Stomach (tissue), 4 donors: Measurements from ENCODE around the gene KLHL22.

Source experiments
- EP300 ChIP-seq: sonication (generic); formaldehyde crosslinking; IDR thresholded peaks from one replicate; pipeline ENCODE4 v1.6.1; 2017; ENCODE audit warnings: antibody characterized with exemption
- TF ChIP-seq, protein P1 (sequence below), 7 experiments: fragments of 450-650 bp in 4 of 7; fragments of 200-600 bp in 3 of 7; sonication (generic) in 3 of 7; IDR thresholded peaks; one replicate each; pipeline ENCODE4 v1.5.1; 2016 to 2019; ENCODE audit warnings: antibody characterized with exemption in 7 of 7, control low read depth in 2 of 7, mild to moderate bottlenecking in 1 of 7

DNA sequence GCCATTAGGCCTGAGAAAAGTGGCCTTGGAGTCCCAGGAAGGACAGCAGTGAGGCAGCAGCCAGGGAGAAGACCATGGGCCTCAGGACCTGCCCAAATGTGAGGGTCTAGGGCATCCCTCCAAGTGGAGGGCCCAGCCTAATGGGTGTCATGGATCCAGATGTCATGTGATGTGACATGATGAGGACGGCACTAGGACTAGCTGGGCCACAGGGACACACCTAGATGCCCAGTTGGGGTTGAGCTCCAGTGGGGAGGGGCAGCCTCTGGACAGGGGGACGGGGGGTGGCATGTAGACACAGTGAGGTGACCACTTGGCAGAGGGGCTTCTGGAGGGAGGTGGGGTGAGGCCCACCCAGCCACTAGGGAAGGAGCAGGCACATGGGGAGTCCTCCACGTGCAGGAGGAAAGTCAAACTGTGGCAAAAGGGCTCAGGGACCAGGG is 63.3 kb downstream of the KLHL22 start:
- TF ChIP-seq, protein P1, sequence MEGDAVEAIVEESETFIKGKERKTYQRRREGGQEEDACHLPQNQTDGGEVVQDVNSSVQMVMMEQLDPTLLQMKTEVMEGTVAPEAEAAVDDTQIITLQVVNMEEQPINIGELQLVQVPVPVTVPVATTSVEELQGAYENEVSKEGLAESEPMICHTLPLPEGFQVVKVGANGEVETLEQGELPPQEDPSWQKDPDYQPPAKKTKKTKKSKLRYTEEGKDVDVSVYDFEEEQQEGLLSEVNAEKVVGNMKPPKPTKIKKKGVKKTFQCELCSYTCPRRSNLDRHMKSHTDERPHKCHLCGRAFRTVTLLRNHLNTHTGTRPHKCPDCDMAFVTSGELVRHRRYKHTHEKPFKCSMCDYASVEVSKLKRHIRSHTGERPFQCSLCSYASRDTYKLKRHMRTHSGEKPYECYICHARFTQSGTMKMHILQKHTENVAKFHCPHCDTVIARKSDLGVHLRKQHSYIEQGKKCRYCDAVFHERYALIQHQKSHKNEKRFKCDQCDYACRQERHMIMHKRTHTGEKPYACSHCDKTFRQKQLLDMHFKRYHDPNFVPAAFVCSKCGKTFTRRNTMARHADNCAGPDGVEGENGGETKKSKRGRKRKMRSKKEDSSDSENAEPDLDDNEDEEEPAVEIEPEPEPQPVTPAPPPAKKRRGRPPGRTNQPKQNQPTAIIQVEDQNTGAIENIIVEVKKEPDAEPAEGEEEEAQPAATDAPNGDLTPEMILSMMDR (IDR thresholded peaks at IDR 0.05) = no peak
- no peak for TF ChIP-seq EP300
